Natural killer cell treated with Interleukin-12 subunit alpha and Interleukin-12 subunit beta and Interleukin-15 and Interleukin-18, amount 100 ng/mL, for 72 hours (primary cell): ENCODE results near the gene NDOR1. TPM values are rescaled to one million over a fixed set of nuclear protein-coding genes. Genes with fewer than 3 reads are reported as not detected.
A peak's percentile ranks its signal among the peaks of the same experiment; 100 is the strongest.

Source experiments
- ATAC-seq, 2 donors: fragments of 150-1000 bp; cut with Tn5 transposase in 1 of 2; sonication (Bioruptor Pico), chemical (Tn5 transposase) in 1 of 2; 2 replicates each; pipeline ENCODE4 v1.10.0; 2021
- DNase-seq: peaks from one replicate; pipeline ENCODE4 v3.0.0; 2022; ENCODE audit warnings: low spot score
- H3K27ac Mint-ChIP-seq, 2 donors: 1 replicate in 1 of 2; 2 replicates in 1 of 2; pipeline ENCODE4 v1.8.0; 2022; ENCODE audit warnings: mixed read lengths in 2 of 2, mild to moderate bottlenecking in 1 of 2, moderate library complexity in 1 of 2
- H3K27me3 Mint-ChIP-seq, 2 donors: 1 replicate in 1 of 2; 2 replicates in 1 of 2; pipeline ENCODE4 v1.8.0; 2022; ENCODE audit warnings: mixed read lengths in 2 of 2
- H3K36me3 Mint-ChIP-seq: one replicate; pipeline ENCODE4 v1.8.0; 2022; ENCODE audit warnings: mixed read lengths
- H3K4me1 Mint-ChIP-seq, 2 donors: 1 replicate in 1 of 2; 2 replicates in 1 of 2; pipeline ENCODE4 v1.8.0; 2022; ENCODE audit warnings: low read depth in 2 of 2, mixed read lengths in 2 of 2, mild to moderate bottlenecking in 1 of 2
- H3K4me3 Mint-ChIP-seq: one replicate; pipeline ENCODE4 v1.8.0; 2022; ENCODE audit warnings: mixed read lengths
- H3K9me3 Mint-ChIP-seq: 2 replicates; pipeline ENCODE4 v1.8.0; 2022; ENCODE audit warnings: mixed read lengths
- total RNA-seq, 2 donors: library from RNA; stranded (reverse); gene quantifications; one replicate each; pipeline ENCODE4 v1.2.3, GENCODE V29; 2022

NDOR1 gene
- total RNA-seq, 2 donors from 2014 or later = 33.0 to 81.9 TPM

DNA sequence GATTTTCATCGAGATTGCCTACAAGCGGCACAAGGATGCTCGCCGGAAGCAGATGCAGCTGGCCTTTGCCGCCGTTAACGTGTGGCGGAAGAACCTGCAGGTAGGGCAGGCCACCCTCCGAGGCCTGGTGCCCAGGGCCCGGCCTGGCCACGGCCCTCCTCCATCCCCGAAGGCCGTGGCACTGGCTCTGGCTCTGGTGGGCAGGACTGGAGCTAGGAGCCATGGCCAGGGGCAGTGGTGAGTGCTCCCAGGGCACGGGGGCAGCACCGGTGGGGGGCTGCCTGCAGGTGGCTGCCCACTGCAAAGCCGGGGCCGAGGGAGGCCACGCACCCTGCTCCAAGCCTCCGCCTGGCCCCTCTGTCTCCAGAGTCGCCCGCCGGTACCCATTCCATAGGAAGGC, 41.7 kb upstream of the NDOR1 start:
- Mint-ChIP-seq H3K27ac (no peak overlapping the region), H3K4me3 (no peak overlapping the region), H3K9me3 (no peaks in the 10 kb centered on the region), H3K36me3 (no peaks in the 10 kb centered on the region), H3K4me1 (peaks cover 0 to 5% of the 10 kb centered on the region in 2 donors), H3K27me3 (peaks cover 16 to 17% of the 10 kb centered on the region in 2 donors)
- no peak for ATAC-seq
- DNase-seq = no peak

DNA sequence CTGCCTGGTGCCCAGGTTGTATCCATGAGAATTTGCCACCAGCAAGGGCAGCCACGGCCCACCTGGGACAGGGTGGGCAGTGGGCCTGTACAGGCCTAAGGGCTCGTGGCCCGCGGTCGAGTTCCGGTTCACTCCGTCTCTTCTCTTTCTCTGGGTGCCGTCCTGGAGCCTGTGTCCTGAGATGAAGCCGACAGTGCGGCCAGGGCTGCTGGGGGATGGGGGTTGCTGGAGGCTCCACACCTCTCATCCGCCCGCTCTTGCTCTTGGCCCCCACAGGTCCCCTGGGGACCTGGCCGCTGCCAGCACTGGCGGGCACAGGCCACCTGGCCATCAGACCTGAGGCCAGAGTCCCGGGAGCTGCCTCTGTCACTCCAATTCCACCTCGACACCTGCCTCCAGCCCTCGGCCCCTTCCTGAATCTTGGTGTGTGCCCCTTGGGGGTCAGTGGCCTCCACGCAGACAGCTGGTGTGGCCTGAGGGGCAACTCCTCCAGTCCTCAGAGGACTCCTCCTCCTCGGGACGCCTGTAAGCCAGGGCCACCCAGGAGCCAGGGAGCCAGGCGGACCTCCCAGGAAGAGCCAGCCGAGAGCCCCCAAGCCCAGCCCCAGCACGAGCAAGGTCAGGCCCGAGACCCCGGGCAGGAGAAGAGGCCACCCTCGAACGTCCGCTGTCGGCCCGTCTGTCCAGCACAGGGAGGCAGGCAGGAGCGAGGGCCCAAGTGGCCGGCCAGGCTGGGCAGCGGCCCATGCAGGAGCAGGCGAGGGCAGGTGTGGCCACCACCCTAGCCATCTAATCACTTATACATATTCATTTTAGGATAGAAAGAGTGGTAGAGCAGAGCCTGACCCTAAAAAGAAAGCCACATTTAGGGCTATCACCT, 40.9 kb upstream of the NDOR1 start:
- DNase-seq (no peak), ATAC-seq (no peak)
- H3K4me3 Mint-ChIP-seq = no peak overlapping the region
- no peaks in the 10 kb centered on the region for H3K36me3 Mint-ChIP-seq
- peaks cover 9 to 10% of the 10 kb centered on the region in 2 donors for H3K27me3 Mint-ChIP-seq
- no peaks in the 10 kb centered on the region for H3K4me1 Mint-ChIP-seq
- H3K9me3 Mint-ChIP-seq = no peaks in the 10 kb centered on the region
- no peak overlapping the region for H3K27ac Mint-ChIP-seq

DNA sequence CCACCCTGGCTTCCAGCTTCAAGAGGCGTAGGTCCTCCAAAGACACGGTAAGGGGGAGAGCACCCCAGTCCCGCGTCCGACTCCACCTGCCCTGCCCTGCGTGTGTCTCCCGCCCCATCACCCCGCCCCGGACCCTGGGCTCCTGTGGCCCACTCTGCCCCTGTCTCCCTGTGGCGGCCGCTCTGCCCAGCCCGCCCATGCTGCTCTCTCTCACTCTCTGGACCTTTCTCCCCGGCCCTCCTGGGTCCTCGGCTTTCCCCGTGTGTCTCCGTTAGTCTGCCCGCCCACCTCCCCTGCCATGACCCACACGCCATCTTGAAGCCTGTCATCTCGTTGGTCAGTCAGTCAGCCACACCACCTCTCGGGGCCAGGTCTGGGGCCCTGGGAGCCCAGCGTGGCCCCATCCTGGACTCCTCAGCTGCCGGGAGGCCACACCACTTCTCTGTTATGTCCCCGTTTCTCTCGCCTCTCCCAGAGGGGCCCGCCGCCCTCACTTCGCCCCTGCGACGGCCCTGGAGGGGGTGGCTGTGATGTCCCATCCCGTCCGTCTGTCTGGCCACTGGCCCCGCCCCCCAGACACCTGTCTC, 40.2 kb upstream of the NDOR1 start:
- no peaks in the 10 kb centered on the region for H3K36me3 Mint-ChIP-seq
- H3K4me3 Mint-ChIP-seq = no peak overlapping the region
- H3K27me3 Mint-ChIP-seq = peaks cover 6 to 7% of the 10 kb centered on the region in 2 donors
- H3K27ac Mint-ChIP-seq = no peak overlapping the region
- no peak for DNase-seq
- ATAC-seq = no peak
- H3K9me3 Mint-ChIP-seq = no peaks in the 10 kb centered on the region
- H3K4me1 Mint-ChIP-seq = no peaks in the 10 kb centered on the region

DNA sequence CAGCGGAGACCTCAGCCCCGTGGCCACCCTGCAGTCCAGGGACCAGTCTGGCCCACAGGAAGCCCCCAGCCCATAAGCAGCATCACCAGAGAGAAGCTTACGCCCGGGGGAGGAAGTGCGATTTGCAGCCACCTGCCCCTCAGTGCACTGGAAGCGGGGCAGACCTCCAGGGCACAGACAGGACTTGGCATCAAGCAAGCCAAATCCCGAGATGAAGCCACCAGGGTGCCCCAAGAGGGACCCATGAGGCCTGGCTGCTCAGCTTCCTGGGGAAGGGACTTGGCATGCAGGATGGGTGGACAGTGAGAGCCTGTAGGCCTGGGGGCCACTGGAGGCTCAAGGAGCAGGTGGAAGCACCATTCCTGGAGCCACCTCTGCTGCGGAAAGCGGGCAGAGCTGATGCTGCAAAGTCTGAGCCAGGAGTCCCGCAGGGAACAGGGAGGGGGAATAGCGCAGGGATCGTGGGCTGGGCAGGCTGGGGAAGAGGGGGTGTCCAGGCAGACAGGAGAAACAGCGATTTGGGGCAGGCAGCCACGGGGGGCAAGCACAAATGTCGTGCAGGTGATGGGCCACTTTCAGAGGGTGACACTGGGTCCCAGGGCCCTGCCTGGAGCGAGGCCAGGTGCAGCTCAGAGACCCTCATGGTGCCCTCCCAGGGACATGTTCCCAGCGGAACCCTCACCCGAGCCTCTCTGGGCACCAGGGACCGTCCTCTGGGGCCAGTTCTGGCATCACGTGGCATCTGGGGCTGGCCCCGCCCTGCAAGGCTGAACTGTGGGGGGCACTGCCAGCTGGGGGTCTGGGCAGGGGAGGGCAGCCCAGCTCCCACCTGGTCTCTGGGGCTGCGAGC, 38.9 kb upstream of the NDOR1 start:
- H3K9me3 Mint-ChIP-seq = no peaks in the 10 kb centered on the region
- no peaks in the 10 kb centered on the region for H3K4me1 Mint-ChIP-seq
- DNase-seq = no peak
- no peaks in the 10 kb centered on the region for H3K36me3 Mint-ChIP-seq
- H3K27me3 Mint-ChIP-seq = peaks cover 7 to 11% of the 10 kb centered on the region in 2 donors
- no peak overlapping the region for H3K27ac Mint-ChIP-seq
- no peak overlapping the region for H3K4me3 Mint-ChIP-seq
- no peak for ATAC-seq

DNA sequence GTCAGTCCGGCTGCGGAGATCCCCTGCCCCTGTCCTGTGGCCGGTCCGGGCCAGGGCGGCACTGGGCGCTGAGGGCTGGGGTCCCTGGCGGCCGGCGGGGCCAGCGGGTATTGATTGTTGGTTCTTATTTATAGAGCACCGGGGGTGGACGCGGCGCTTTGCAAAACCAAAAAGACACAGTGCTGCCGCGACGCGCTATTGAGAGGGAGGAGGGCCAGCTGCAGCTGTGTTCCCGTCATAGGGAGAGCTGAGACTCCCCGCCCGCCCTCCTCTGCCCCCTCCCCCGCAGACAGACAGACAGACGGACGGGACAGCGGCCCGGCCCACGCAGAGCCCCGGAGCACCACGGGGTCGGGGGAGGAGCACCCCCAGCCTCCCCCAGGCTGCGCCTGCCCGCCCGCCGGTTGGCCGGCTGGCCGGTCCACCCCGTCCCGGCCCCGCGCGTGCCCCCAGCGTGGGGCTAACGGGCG, 38.2 kb upstream of the NDOR1 start:
- Mint-ChIP-seq H3K27ac (no peak overlapping the region), H3K9me3 (no peaks in the 10 kb centered on the region), H3K27me3 (peaks cover 7 to 11% of the 10 kb centered on the region in 2 donors), H3K36me3 (no peaks in the 10 kb centered on the region), H3K4me3 (no peak overlapping the region), H3K4me1 (no peaks in the 10 kb centered on the region)
- no peak for ATAC-seq
- DNase-seq = no peak

DNA sequence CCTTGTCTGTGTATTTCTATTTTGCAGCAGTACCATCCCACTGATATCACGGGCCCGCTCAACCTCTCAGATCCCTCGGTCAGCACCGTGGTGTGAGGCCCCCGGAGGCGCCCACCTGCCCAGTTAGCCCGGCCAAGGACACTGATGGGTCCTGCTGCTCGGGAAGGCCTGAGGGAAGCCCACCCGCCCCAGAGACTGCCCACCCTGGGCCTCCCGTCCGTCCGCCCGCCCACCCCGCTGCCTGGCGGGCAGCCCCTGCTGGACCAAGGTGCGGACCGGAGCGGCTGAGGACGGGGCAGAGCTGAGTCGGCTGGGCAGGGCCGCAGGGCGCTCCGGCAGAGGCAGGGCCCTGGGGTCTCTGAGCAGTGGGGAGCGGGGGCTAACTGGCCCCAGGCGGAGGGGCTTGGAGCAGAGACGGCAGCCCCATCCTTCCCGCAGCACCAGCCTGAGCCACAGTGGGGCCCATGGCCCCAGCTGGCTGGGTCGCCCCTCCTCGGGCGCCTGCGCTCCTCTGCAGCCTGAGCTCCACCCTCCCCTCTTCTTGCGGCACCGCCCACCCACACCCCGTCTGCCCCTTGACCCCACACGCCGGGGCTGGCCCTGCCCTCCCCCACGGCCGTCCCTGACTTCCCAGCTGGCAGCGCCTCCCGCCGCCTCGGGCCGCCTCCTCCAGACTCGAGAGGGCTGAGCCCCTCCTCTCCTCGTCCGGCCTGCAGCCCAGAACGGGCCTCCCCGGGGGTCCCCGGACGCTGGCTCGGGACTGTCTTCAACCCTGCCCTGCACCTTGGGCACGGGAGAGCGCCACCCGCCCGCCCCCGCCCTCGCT, 37.5 kb upstream of the NDOR1 start:
- DNase-seq (no peak), ATAC-seq (no peak)
- no peaks in the 10 kb centered on the region for H3K36me3 Mint-ChIP-seq
- peaks cover 7 to 11% of the 10 kb centered on the region in 2 donors for H3K27me3 Mint-ChIP-seq
- no peak overlapping the region for H3K4me3 Mint-ChIP-seq
- no peaks in the 10 kb centered on the region for H3K9me3 Mint-ChIP-seq
- no peaks in the 10 kb centered on the region for H3K4me1 Mint-ChIP-seq
- no peak overlapping the region for H3K27ac Mint-ChIP-seq

DNA sequence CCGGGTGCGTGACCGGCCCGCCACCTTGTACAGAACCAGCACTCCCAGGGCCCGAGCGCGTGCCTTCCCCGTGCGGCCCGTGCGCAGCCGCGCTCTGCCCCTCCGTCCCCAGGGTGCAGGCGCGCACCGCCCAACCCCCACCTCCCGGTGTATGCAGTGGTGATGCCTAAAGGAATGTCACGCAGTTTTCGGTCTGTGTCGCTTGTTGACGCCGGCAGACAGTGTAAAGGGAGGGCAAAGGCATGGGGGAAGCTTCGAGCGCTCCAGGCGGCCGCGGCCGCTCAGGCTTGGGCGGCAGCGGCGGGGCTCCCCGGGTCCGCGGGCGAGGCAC, 37.0 kb upstream of the NDOR1 start:
- H3K36me3 Mint-ChIP-seq = no peaks in the 10 kb centered on the region
- no peak overlapping the region for H3K4me3 Mint-ChIP-seq
- no peak for DNase-seq
- H3K27me3 Mint-ChIP-seq = peaks cover 7 to 9% of the 10 kb centered on the region in 2 donors
- ATAC-seq = peak; percentile 2 to 7
- H3K9me3 Mint-ChIP-seq = no peaks in the 10 kb centered on the region
- H3K4me1 Mint-ChIP-seq = no peaks in the 10 kb centered on the region
- no peak overlapping the region for H3K27ac Mint-ChIP-seq

DNA sequence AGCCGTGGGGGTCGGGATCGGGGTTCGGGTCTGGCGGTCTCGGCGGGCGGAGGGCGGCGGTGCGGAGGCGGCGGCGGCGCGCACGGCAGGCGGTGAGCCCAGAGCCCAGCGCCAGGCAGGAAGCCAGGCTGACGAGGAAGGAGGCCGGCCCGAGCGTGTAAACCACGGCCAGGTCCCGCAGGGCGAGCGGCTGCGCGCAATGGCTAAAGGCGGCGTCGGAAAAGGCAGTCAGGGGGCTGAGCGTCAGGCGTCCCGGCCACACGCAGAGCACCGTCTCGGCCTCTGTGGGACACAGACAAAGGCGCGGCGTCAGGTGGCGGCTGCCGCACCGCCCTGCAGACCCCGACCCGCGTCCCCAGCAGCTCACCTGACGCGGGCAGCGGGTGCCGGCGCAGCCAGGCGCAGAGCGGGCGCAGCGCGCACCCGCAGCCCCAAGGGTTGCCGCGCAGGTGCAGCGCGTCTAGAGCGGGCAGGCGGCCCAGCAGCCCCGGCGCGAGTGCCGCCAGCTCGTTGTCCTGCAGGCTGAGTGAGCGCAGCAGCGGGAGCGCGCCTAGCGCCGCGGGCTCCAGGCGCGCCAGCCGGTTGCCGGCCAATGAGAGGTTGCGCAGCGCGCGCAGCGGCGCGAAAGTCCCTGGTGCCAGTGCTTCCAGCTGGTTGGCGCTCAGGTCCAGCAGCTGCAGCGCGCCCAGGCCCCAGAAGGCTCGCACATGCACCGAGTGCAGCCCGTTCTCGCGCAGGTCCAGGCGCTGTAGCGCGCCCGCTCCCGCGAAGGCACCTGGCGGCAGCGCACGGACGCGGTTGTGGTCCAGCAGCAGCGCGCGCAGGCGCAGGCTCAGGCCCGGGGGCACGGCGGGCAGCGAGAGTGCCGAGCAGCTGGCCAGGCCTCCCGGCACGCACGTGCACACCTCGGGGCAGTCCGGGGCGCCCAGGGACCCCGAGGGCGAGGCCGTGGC, 36.3 kb upstream of the NDOR1 start:
- DNase-seq (no peak), ATAC-seq (peak; percentile 30 to 36)
- H3K27me3 Mint-ChIP-seq = peaks cover 7 to 9% of the 10 kb centered on the region in 2 donors
- H3K4me1 Mint-ChIP-seq = no peaks in the 10 kb centered on the region
- no peak overlapping the region for H3K27ac Mint-ChIP-seq
- H3K9me3 Mint-ChIP-seq = no peaks in the 10 kb centered on the region
- H3K4me3 Mint-ChIP-seq = peak overlapping the region; percentile 44
- H3K36me3 Mint-ChIP-seq = no peaks in the 10 kb centered on the region

DNA sequence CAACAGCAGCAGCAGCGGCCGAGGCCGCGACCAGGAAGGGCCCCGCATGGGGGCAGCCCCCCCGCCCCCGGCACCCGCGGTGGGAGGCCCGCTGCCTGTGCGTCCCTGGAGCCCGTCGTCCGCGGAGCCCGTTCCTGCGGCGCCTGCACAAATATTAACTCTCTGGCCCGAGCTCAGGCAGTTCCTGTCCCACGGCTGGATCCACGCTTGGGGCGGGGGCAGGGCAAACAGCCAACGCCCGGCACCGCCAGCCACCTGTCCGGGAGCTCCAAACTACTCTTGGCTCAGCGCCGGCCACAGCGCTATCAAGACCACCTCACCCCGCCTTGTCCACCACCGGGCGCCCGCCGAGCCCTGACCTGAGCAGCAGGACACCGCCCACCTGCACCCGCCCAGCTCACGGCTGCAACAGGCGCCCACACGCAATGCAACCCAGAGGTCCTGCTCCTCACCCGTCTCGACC, 35.6 kb upstream of the NDOR1 start, which contains the start of gene LRRC26:
Gene LRRC26 (minus strand): TSS at position 156 of the 463 bp plus-strand sequence. CDS start 108 bp downstream, at position 48.
- DNase-seq (no peak), ATAC-seq (no peak)
- Mint-ChIP-seq H3K27ac (no peak within 1 kb of the TSS), H3K4me1 (no peaks in the 10 kb centered on the region), H3K9me3 (no peaks in the 10 kb centered on the region), H3K27me3 (peaks cover 7 to 9% of the 10 kb centered on the region in 2 donors), H3K36me3 (no peaks in the 10 kb centered on the region), H3K4me3 (peak within 1 kb of the TSS; percentile 44)

DNA sequence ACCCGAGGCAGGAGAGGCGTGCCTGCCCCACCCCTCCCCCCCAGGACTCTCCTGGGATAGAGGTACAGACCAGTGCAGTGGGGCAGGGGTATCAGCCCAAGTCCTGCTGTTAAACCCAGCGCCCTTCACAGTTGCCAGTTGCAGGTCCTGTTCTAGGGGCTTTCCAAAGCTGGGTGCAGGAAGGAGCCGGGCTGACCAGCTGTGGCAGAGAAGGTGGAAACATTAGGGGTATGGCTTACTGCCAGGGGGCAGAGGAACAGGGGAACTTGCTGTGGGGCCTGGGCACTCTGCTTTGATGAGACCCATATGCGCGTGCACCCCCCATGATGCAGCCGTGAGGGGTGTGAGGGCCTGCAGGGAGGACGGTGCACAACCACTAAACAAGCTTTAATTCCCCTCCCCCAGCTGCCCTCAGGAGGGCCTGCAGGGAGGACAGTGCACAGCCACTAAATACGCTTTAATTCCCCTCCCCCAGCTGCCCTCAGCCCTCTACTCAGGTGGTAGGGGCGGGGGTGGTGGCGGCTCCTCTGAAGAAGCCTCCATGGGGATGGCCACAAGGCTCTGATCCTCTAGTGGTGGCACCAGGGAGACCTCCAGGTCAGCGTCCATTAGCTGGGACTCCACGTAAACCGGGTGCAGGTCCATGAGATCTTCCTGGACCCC, 34.9 kb upstream of the NDOR1 start:
- H3K4me3 Mint-ChIP-seq = no peak overlapping the region
- no peak for DNase-seq
- peaks cover 7 to 9% of the 10 kb centered on the region in 2 donors for H3K27me3 Mint-ChIP-seq
- no peaks in the 10 kb centered on the region for H3K9me3 Mint-ChIP-seq
- ATAC-seq = no peak
- no peaks in the 10 kb centered on the region for H3K4me1 Mint-ChIP-seq
- H3K27ac Mint-ChIP-seq = no peak overlapping the region
- H3K36me3 Mint-ChIP-seq = no peaks in the 10 kb centered on the region

DNA sequence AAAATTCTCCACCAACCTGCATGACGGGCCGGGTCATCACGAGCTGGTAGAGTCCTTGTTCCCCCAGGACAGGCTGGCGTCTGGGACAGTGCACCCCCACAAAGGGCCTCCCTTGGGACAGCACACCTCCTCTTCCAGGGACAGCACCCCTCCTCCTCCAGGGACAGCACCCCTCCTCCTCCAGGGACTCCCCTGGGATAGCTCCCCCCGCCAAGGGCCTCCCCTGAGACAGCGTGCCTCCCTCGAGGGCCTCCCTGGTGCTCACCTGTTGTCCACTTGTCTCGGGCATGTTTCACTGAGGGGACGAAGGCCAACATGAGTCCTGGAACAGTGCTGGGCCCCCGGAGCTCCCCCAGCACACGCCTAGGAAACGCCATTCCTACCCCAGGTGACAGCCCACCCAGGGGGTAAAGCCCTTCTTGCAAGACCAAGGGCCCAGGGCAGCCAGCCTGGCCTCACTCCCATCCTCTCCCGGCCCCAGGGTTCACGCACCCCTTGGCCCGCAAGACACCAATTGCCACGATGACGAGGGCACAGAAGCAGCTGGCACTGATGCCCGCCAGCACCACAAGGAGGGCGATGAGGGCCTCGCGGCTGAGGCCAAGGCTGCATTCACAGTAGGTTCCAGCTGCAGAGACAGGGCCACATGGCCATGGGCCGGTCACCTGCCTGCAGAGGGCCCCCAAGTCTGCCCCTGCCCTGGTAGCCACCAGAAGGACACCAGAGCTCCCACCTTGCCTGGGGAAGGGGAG, 34.2 kb upstream of the NDOR1 start:
- H3K27ac Mint-ChIP-seq = no peak overlapping the region
- H3K36me3 Mint-ChIP-seq = no peaks in the 10 kb centered on the region
- no peak overlapping the region for H3K4me3 Mint-ChIP-seq
- peaks cover 0 to 2% of the 10 kb centered on the region in 2 donors for H3K4me1 Mint-ChIP-seq
- H3K27me3 Mint-ChIP-seq = peaks cover 6 to 9% of the 10 kb centered on the region in 2 donors
- no peak for ATAC-seq
- H3K9me3 Mint-ChIP-seq = no peaks in the 10 kb centered on the region
- DNase-seq = no peak
